Subcutaneous adipose tissue (tissue), 4 donors: ENCODE measurements around the gene RSRC1. TPM values are rescaled to one million over a fixed set of nuclear protein-coding genes. Genes with fewer than 3 reads are reported as not detected.

ENCODE experiments used
- total RNA-seq, 4 donors: library from RNA; depleted of rRNA; stranded (reverse); fragments of >200 nt; gene quantifications; one replicate each; pipeline ENCODE4 v1.1.0, GENCODE V29; 2016
- TF ChIP-seq, protein P1 (sequence below): fragments of 450-650 bp; IDR thresholded peaks from one replicate; pipeline ENCODE4 v1.5.1; 2016; ENCODE audit warnings: low read depth, mild to moderate bottlenecking, control low read depth, antibody characterized with exemption, moderate library complexity

RSRC1 gene, protein sequence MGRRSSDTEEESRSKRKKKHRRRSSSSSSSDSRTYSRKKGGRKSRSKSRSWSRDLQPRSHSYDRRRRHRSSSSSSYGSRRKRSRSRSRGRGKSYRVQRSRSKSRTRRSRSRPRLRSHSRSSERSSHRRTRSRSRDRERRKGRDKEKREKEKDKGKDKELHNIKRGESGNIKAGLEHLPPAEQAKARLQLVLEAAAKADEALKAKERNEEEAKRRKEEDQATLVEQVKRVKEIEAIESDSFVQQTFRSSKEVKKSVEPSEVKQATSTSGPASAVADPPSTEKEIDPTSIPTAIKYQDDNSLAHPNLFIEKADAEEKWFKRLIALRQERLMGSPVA
- total RNA-seq: 10 to 100 TPM; 64.3 to 75.0 (median 68.4) TPM

DNA sequence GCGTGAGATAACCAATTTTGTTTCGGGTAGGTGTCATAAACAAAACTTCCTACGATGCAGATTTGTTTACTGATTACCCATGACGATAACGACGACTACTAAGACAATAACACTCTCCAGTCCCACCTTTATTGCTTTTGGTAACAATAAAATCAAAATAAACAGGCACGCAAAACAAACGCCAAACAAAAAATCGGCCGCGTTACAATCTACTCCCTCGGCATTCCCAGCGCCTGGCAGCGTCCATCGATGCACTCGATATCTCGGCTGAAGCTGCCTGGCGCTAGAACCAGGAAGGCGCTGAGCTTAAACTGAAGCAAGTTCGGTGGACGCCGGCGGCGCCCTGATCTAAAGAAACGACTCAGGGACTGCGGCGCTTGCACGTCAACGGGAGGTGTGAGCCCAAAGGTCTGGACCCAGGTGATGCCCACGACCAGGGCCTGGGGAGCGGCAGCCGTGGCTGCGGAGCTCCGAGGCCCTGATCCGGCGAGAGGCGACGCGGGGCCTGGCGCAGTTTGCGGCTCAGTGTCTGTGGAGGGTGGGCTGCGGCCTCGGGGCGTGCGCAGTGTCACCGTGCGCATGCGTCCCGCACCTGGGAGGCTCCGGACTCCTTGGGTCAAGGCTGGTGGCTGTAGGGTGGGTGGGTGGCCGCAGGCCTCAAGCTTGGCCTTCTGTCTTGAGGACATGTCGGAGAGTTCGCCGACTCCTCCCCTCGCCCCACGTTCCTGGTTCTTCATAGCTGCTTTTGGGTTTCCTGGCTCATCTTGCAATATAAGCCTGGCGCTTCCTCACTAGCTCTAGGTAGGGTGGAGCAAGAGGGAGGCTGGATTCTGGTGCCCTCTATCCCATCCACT lies at the start of gene RSRC1:
RSRC1 (plus strand) TSS at position 286 of the 854 bp plus-strand sequence. CDS start 12,016 bp downstream, outside the sequence.
- TF ChIP-seq, protein P1, sequence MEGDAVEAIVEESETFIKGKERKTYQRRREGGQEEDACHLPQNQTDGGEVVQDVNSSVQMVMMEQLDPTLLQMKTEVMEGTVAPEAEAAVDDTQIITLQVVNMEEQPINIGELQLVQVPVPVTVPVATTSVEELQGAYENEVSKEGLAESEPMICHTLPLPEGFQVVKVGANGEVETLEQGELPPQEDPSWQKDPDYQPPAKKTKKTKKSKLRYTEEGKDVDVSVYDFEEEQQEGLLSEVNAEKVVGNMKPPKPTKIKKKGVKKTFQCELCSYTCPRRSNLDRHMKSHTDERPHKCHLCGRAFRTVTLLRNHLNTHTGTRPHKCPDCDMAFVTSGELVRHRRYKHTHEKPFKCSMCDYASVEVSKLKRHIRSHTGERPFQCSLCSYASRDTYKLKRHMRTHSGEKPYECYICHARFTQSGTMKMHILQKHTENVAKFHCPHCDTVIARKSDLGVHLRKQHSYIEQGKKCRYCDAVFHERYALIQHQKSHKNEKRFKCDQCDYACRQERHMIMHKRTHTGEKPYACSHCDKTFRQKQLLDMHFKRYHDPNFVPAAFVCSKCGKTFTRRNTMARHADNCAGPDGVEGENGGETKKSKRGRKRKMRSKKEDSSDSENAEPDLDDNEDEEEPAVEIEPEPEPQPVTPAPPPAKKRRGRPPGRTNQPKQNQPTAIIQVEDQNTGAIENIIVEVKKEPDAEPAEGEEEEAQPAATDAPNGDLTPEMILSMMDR: no peak

DNA sequence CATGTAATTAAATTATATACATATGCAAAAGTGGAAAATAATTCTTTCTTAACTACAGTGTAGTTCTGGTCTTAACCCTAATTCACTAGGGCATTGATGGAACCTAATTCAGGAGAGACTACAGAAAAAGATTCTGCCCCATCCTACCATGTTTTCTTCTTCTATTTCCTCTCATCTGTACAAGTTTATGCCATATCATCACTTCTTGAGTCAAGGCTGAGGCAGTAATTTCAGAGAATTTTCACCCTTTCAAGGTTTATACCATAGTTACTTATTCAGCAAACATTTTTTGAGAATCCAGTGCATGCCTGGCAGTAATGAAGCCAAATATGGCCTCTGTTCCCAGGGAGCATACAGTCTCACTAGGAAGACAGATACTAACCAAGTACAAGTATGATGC lies 37.1 kb upstream of the RSRC1 start:
- TF ChIP-seq, protein P1: no peak

DNA sequence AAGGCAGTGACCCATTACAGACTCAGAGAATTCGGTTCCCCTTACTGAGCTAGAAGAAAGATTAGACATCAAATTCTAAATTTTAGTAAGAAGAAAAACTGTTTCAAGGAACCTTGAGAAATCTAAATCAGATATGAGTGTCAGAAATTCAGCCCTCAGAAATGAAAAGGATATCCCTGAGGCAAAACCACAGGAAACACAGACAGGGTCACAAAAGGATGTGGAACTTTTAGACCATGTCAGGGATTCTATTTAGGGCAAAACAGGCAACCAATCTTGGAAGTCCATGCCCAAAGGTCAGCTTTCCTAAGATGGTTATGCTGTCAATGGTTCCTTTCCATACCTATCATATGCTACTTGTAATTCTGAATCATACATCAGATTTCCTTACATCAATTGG lies 35.3 kb upstream of the RSRC1 start:
- TF ChIP-seq, protein P1: no peak

DNA sequence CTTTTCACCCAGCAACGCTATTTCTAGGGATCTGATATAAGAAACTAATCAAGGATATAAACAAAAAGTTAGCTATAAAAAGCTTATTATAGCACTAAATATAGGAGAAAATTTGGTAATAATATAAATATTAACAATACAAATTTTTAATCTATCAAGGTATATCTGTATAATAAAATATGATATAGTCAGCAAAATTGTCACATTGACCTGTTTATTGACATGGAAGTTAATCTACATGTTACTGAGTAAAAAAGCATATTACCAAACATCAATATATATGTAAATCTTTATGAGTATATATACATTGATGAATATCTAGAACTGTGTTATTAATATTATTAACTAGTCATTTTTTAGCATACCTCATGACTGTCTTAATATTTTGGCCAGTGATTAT lies 30.3 kb upstream of the RSRC1 start:
- TF ChIP-seq, protein P1: no peak

DNA sequence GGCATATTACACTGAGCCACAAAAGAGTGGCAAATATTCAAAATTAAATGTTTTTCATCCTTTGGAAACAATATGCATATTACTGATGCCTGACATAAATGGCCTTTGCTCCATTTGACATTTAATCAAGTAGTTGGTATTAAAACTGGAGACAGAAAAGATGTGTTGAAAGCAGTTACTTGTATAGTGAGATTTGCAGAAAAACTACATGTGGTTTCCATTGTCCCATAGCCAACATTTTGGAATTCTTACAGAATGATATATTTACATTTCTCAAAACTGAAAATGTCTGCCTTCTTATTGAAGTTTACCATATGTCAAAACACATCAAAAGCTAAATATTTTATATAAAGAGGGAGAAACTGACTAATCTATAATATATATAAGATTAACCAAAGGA lies 25.2 kb upstream of the RSRC1 start:
- TF ChIP-seq, protein P1: no peak

DNA sequence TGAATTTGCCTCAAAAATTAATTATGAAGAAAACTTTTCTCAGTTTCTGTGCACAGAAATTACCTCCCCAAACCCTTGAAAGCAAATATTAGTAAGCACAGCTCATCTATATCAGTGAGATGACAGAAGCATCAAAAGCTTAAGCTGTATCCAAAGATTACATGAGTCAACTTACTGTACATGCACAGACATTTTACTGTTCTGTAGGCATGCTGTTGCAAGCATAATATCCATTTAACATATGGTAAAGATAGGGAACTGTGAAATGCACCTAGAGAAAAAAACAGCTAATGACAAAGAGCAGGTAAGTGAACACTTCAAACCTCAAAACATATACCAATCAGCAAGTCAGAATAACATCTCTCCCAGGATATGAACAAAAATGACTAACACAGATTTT lies 24.5 kb upstream of the RSRC1 start:
- TF ChIP-seq, protein P1: no peak

DNA sequence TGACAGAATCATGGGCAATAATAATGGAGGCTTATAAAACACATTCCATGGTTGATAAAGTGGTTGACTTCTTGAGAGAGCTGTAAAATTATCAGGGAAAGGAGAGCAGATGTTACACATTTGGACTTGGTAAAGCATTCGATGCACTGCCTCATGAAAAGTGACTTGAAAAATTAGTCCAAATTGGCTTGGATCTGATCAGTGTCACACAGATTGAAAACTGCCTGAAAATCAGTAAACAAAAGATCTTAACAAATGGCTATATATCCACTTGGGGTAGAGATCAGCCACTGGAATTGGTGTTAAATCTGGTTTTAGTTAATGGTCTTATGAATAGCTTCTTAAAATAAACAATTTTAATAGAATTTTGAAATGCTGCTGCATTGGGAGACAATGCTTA lies 24.0 kb upstream of the RSRC1 start:
- TF ChIP-seq, protein P1: no peak
